Stimulated activated CD4-positive, alpha-beta T cell treated with anti-CD3 and anti-CD28 coated beads, TNF-alpha, amount 100 ng/mL, for 48 hours (primary cell): ENCODE data around the gene NUP155.
"Not testable (repeated sequence)": the region's sequence is repeated elsewhere in the genome, so short reads cannot be mapped to it uniquely, and the experiment has no call there.

Experiments
- DNase-seq, 3 donors: peaks; one replicate each; pipeline ENCODE4 v3.0.0-alpha.2; 2020; ENCODE audit warnings: low read depth in 3 of 3

Gene NUP155

GRCh38 chr5:37283214-37283820 is 87.6 kb downstream of the NUP155 start:
- DNase-seq, result no peak

- no peak for DNase-seq
These were observed 95.4 kb downstream of the NUP155 start for GRCh38 chr5:37275511-37275910.

DNA sequence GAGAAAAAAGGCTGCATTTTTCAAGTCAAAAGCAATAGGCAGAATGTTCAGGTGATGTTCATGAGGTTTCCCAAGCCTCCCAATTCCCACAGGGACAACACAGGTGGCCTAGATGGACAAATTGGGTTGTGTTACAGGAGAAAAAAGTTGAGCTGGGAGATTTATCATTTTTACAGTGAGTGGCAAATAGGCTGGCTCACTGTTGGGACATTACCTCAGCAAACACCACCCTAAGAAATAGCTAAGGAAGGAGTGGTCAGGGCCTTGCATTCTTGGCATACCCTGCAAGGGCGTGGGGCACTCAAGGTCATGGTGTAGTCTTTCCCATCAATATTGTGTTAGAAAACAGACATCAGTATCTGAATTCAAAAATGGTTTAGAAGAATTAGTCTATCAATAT is 98.4 kb downstream of the NUP155 start:
- no peak for DNase-seq

DNA sequence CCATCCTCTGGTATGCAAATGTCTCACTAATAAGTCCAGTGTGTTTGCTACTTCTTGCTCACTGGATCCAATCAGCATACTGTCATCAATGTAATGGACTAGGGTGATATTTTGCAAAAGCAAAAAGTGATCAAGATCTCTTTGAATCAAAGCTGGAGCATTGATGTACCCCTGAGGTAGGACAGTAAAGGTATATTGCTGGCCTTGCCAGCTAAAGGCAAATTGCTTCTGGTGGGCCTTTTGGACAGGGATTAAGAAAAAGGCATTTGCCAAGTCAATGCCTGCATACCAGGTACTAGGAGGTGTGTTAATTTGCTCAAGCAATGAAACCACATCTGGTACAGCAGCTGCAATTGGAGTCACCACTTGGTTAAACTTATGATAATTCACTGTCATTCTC is 102.8 kb downstream of the NUP155 start:
- not testable (repeated sequence) for DNase-seq

GRCh38 chr5:37255774-37256358 is 115.0 kb downstream of the NUP155 start:
- no peak for DNase-seq

DNA sequence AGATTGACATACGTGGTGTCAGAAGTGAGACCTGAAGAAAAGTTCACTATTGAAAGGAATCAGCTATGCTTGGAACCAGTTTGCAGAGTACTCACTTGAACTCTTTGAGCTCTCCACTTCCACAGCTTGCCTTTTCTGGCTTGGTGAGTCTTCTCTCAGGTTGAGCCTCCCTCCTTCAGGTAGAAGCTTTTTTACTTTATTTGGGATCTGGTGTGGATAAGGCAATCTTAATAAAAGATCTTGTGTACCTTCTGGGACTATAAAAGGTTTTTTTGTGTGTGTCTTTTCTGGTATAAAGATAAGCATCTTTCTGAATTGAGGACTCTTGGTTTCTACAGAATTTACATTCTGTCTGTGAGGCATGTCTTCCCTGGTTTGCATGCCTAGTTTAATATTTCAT is 116.3 kb downstream of the NUP155 start:
- no peak for DNase-seq

GRCh38 chr5:37251665-37252064 is 119.2 kb downstream of the NUP155 start:
- DNase-seq, result no peak

DNA sequence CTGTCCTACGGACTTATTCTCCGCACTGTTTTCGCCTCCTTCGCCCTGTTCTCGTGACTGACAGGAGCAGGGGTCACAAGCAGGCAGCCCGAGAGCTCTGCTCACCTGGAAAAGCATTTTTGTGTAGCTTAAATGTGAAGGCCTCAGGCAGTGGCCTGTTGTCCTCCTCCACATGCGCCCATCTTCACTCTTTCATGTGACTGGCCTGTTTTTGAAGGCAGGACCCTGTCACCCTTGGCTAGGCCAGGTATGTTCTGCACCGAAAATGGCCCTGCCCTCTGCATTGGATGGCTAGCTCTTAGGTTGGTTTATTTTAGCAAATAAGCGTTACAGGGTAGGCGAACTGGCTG is 121.1 kb downstream of the NUP155 start:
- no peak for DNase-seq

GRCh38 chr5:37248970-37249814 is 121.7 kb downstream of the NUP155 start, which contains the start of gene CPLANE1:
Gene CPLANE1, minus strand, starts transcription at chr5:37249376. Its CDS starts 1,678 bp downstream, at chr5:37247698.
- peak; percentile 16 to 46 (median 36) for DNase-seq

DNA sequence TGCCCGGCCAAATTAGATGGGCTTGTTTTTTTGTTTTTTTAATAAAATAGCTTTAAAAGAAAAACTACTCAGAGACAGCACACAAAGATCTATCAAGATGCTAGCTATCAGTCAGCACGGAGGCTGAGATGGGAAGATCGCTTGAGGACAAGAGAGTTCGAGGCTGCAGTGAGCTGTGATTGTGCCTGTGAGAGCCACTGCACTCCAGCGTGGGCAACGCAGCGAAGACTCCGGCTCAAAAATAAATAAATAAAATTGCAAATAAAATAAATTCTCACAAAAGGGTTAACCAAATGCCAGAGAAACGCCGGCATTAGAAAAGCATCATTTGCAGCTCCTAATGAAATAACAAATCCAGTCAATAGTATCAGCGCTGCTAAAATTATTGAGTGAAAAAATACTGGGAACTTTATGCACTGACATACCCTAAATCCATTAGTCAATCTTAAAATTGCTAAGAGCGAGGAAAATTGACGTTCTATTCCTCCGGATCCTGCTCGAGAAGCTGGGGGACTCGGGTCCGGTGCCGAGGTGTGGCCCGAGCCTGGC is 122.4 kb downstream of the NUP155 start:
- DNase-seq, result peak in 1 of 3 donors; percentile 4

GRCh38 chr5:37247496-37247895 is 123.4 kb downstream of the NUP155 start:
- no peak for DNase-seq

- no peak for DNase-seq
These were observed 123.9 kb downstream of the NUP155 start for GRCh38 chr5:37247036-37247435.
